ENCODE results near the gene DYRK4.

Gene DYRK4

GRCh38 chr12:4538207-4539160, 23.5 kb upstream of the DYRK4 start, which contains the start of gene RAD51AP1:
RAD51AP1 (plus strand) TSS chr12:4538890; CDS start chr12:4538940, 50 bp downstream.
- peak within 1 kb of the TSS; percentile 88 for H3K9ac ChIP-seq (ENCODE audit: low read depth, low read length)
- DNase-seq: peak; percentile 97
- H3K36me3 ChIP-seq (ENCODE audit: insufficient read depth, low read length): peaks cover 40% of the 10 kb centered on the region
- peak within 1 kb of the TSS; percentile 98 for H3K27ac ChIP-seq (ENCODE audit: low read length)
- ATAC-seq (ENCODE audit: insufficient read depth, low read depth): peak; percentile 97
- H4K20me1 ChIP-seq (ENCODE audit: insufficient read depth, low read length): no peaks in the 10 kb centered on the region
- peak within 1 kb of the TSS; percentile 98 for H2AFZ ChIP-seq (ENCODE audit: low read depth, low read length)
- peaks cover 46% of the 10 kb centered on the region for H3K4me1 ChIP-seq (ENCODE audit: insufficient read depth, low read length)
- H3K4me2 ChIP-seq (ENCODE audit: insufficient read depth, low read length): peak within 1 kb of the TSS; percentile 89
- no peaks in the 10 kb centered on the region for H3K9me3 ChIP-seq (ENCODE audit: insufficient read depth, low read length, severe bottlenecking)
- H3K4me3 ChIP-seq (ENCODE audit: low read depth in 1 of 2, low read length in 2 of 2): peak within 1 kb of the TSS; percentile 44 to 63
- peaks cover 75% of the 10 kb centered on the region for H3K79me2 ChIP-seq (ENCODE audit: insufficient read depth, low read length)
- no peaks in the 10 kb centered on the region for H3K27me3 ChIP-seq (ENCODE audit: insufficient read depth, low read length, poor library complexity)
- TF ChIP-seq, protein P1, sequence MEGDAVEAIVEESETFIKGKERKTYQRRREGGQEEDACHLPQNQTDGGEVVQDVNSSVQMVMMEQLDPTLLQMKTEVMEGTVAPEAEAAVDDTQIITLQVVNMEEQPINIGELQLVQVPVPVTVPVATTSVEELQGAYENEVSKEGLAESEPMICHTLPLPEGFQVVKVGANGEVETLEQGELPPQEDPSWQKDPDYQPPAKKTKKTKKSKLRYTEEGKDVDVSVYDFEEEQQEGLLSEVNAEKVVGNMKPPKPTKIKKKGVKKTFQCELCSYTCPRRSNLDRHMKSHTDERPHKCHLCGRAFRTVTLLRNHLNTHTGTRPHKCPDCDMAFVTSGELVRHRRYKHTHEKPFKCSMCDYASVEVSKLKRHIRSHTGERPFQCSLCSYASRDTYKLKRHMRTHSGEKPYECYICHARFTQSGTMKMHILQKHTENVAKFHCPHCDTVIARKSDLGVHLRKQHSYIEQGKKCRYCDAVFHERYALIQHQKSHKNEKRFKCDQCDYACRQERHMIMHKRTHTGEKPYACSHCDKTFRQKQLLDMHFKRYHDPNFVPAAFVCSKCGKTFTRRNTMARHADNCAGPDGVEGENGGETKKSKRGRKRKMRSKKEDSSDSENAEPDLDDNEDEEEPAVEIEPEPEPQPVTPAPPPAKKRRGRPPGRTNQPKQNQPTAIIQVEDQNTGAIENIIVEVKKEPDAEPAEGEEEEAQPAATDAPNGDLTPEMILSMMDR (IDR thresholded peaks at IDR 0.05; ENCODE audit: borderline replicate concordance, extremely low read depth, low read length, poor library complexity, severe bottlenecking): no peak

DNA sequence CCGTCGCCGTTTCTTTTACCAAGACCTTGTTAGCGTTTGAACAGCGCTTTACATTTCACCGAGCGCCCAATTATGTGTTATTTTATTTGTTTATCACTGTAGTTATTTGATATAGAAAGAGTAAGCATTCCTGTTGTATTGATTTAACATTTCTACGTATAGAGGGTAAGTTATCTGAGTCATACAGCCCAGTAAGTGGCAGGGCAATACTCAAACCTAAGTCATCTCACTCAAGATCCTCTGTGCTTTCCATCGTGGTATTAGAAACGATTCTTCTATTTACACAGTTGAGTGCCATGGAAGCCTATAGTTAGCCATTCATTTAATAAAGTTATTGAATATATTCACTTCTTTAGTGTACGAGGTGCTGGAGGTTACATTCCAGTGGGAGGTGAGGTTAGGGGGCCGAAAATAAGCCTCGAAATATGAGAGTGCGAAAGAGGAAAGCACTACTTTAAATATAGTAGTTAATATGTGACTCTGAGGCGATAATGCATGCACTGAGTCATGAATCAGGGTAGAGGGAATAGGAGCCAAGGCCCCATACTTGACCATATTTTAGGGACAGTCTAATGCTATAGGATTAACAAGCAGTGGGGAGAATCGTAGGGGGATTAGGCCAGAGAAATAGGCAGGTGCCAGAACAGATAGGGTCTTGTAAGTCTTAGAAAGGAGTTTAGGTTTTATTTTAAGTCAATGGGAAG, 22.7 kb upstream of the DYRK4 start:
- peak overlapping the region; percentile 98 for H3K27ac ChIP-seq (ENCODE audit: low read length)
- H4K20me1 ChIP-seq (ENCODE audit: insufficient read depth, low read length): no peaks in the 10 kb centered on the region
- no peaks in the 10 kb centered on the region for H3K27me3 ChIP-seq (ENCODE audit: insufficient read depth, low read length, poor library complexity)
- no peaks in the 10 kb centered on the region for H3K9me3 ChIP-seq (ENCODE audit: insufficient read depth, low read length, severe bottlenecking)
- H2AFZ ChIP-seq (ENCODE audit: low read depth, low read length): peak overlapping the region; percentile 98
- H3K36me3 ChIP-seq (ENCODE audit: insufficient read depth, low read length): peaks cover 42% of the 10 kb centered on the region
- DNase-seq: no peak
- H3K4me2 ChIP-seq (ENCODE audit: insufficient read depth, low read length): peak overlapping the region; percentile 89
- peak overlapping the region; percentile 88 for H3K9ac ChIP-seq (ENCODE audit: low read depth, low read length)
- H3K4me3 ChIP-seq (ENCODE audit: low read depth in 1 of 2, low read length in 2 of 2): peak overlapping the region; percentile 44 to 63
- no peak for TF ChIP-seq EZH2 (IDR thresholded peaks at IDR 0.05; ENCODE audit: borderline replicate concordance, low read depth, low read length, severe bottlenecking)
- TF ChIP-seq, protein P1 (IDR thresholded peaks at IDR 0.05; ENCODE audit: borderline replicate concordance, extremely low read depth, low read length, poor library complexity, severe bottlenecking): no peak
- H3K4me1 ChIP-seq (ENCODE audit: insufficient read depth, low read length): peaks cover 46% of the 10 kb centered on the region
- no peak for ATAC-seq (ENCODE audit: insufficient read depth, low read depth)
- peaks cover 79% of the 10 kb centered on the region for H3K79me2 ChIP-seq (ENCODE audit: insufficient read depth, low read length)

GRCh38 chr12:4540170-4540569, 21.8 kb upstream of the DYRK4 start:
- Histone ChIP-seq H2AFZ (ENCODE audit: low read depth, low read length) (no peak overlapping the region), H3K79me2 (ENCODE audit: insufficient read depth, low read length) (peaks cover 76% of the 10 kb centered on the region), H3K27me3 (ENCODE audit: insufficient read depth, low read length, poor library complexity) (no peaks in the 10 kb centered on the region), H3K9ac (ENCODE audit: low read depth, low read length) (peak overlapping the region; percentile 88), H3K4me3 (ENCODE audit: low read depth in 1 of 2, low read length in 2 of 2) (peak overlapping the region; percentile 44 to 63; a peak in 3 of 4 replicates), H3K4me1 (ENCODE audit: insufficient read depth, low read length) (peaks cover 46% of the 10 kb centered on the region), H3K36me3 (ENCODE audit: insufficient read depth, low read length) (peaks cover 42% of the 10 kb centered on the region), H3K4me2 (ENCODE audit: insufficient read depth, low read length) (peak overlapping the region; percentile 89), H4K20me1 (ENCODE audit: insufficient read depth, low read length) (no peaks in the 10 kb centered on the region), H3K9me3 (ENCODE audit: insufficient read depth, low read length, severe bottlenecking) (no peaks in the 10 kb centered on the region), H3K27ac (ENCODE audit: low read length) (peak overlapping the region; percentile 98)
- no peak for DNase-seq
- no peak for ATAC-seq (ENCODE audit: insufficient read depth, low read depth)
- no peak for TF ChIP-seq EZH2 (IDR thresholded peaks at IDR 0.05; ENCODE audit: borderline replicate concordance, low read depth, low read length, severe bottlenecking)
- TF ChIP-seq, protein P1 (IDR thresholded peaks at IDR 0.05; ENCODE audit: borderline replicate concordance, extremely low read depth, low read length, poor library complexity, severe bottlenecking): no peak

Measured in DND-41 (cell line).